ENCODE results near the gene ARHGEF28.

ARHGEF28 gene

GRCh38 chr5:73670731-73671130 is 44.7 kb downstream of the ARHGEF28 start:
- TF ChIP-seq SUZ12 (IDR thresholded peaks at IDR 0.05; ENCODE audit: extremely low read depth, insufficient read depth, insufficient read length) (no peak), YY1 (IDR thresholded peaks at IDR 0.05; ENCODE audit: insufficient read depth, insufficient read length) (no peak), ZNF274 (IDR thresholded peaks at IDR 0.05; ENCODE audit: low read depth, low read length) (no peak)
- no peaks in the 10 kb centered on the region for H3K27me3 ChIP-seq (ENCODE audit: insufficient read depth, insufficient read length)
- no peaks in the 10 kb centered on the region for H3K4me1 ChIP-seq (ENCODE audit: insufficient read depth, insufficient read length)
- DNase-seq (ENCODE audit: low read depth, low spot score) = no peak
- H3K36me3 ChIP-seq (ENCODE audit: insufficient read depth, insufficient read length, low read length) = no peaks in the 10 kb centered on the region
- H3K9me3 ChIP-seq (ENCODE audit: insufficient read depth, low read length) = no peaks in the 10 kb centered on the region
- no peak overlapping the region for H3K4me3 ChIP-seq (ENCODE audit: insufficient read length, low read depth)
- no peak overlapping the region for H3K9ac ChIP-seq (ENCODE audit: insufficient read length, low read depth)

GRCh38 chr5:73672132-73672531 is 46.1 kb downstream of the ARHGEF28 start:
- no peaks in the 10 kb centered on the region for H3K4me1 ChIP-seq (ENCODE audit: insufficient read depth, insufficient read length)
- no peak for DNase-seq (ENCODE audit: low read depth, low spot score)
- no peak for TF ChIP-seq YY1 (IDR thresholded peaks at IDR 0.05; ENCODE audit: insufficient read depth, insufficient read length)
- TF ChIP-seq ZNF274 (IDR thresholded peaks at IDR 0.05; ENCODE audit: low read depth, low read length) = no peak
- no peak for TF ChIP-seq SUZ12 (IDR thresholded peaks at IDR 0.05; ENCODE audit: extremely low read depth, insufficient read depth, insufficient read length)

DNA sequence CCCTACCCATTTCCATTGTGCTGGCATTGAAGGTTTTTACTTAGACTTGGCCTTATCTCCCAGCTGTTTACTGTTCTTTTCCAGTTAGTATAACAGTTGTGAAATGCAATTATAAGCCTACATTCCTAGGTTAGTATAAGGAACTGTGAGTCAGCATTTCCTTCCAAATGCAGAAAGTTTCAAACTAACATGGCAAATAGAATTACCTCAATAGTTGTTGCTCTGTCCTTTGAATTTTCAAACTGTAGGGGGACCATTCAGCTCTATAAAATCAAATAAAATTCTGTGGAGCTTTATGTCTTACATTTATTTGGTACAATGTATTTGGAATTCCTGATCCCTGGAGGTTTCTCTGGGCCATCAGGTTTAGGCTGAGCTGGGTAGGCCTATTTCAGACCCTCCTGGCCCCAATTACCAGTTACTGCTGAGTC is 47.2 kb downstream of the ARHGEF28 start:
- no peak overlapping the region for H3K4me3 ChIP-seq (ENCODE audit: insufficient read length, low read depth)
- H3K36me3 ChIP-seq (ENCODE audit: insufficient read depth, insufficient read length, low read length) = no peaks in the 10 kb centered on the region
- no peak for DNase-seq (ENCODE audit: low read depth, low spot score)
- H3K27me3 ChIP-seq (ENCODE audit: insufficient read depth, insufficient read length) = no peaks in the 10 kb centered on the region
- H3K9ac ChIP-seq (ENCODE audit: insufficient read length, low read depth) = no peak overlapping the region
- no peaks in the 10 kb centered on the region for H3K9me3 ChIP-seq (ENCODE audit: insufficient read depth, low read length)
- no peaks in the 10 kb centered on the region for H3K4me1 ChIP-seq (ENCODE audit: insufficient read depth, insufficient read length)
- TF ChIP-seq SUZ12 (IDR thresholded peaks at IDR 0.05; ENCODE audit: extremely low read depth, insufficient read depth, insufficient read length) = no peak
- no peak for TF ChIP-seq YY1 (IDR thresholded peaks at IDR 0.05; ENCODE audit: insufficient read depth, insufficient read length)
- no peak for TF ChIP-seq ZNF274 (IDR thresholded peaks at IDR 0.05; ENCODE audit: low read depth, low read length)

More at GRCh38 chr5:73672132-73672531, 46.1 kb downstream of the ARHGEF28 start:
- no peak overlapping the region for H3K9ac ChIP-seq (ENCODE audit: insufficient read length, low read depth)
- H3K36me3 ChIP-seq (ENCODE audit: insufficient read depth, insufficient read length, low read length) = no peaks in the 10 kb centered on the region
- H3K4me3 ChIP-seq (ENCODE audit: insufficient read length, low read depth) = no peak overlapping the region
- no peaks in the 10 kb centered on the region for H3K9me3 ChIP-seq (ENCODE audit: insufficient read depth, low read length)
- H3K27me3 ChIP-seq (ENCODE audit: insufficient read depth, insufficient read length) = no peaks in the 10 kb centered on the region

DNA sequence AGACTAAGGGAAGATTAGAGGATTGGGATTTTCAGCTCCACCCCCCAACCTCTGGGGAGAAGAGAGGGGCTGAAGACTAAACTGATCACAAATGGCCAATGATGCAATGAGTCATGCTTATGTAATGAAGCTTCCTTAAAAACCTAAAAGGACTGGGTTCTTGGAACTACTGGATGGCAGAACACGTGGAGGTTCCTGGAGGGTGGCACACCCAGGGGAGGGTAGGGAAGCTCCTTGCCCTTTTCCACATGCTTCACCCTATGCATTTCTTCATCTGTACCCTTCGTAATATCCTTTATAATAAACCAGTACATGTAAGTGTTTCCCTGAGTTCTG is 48.6 kb downstream of the ARHGEF28 start:
- no peaks in the 10 kb centered on the region for H3K4me1 ChIP-seq (ENCODE audit: insufficient read depth, insufficient read length)
- no peak overlapping the region for H3K4me3 ChIP-seq (ENCODE audit: insufficient read length, low read depth)
- no peak for DNase-seq (ENCODE audit: low read depth, low spot score)
- no peaks in the 10 kb centered on the region for H3K9me3 ChIP-seq (ENCODE audit: insufficient read depth, low read length)
- no peaks in the 10 kb centered on the region for H3K27me3 ChIP-seq (ENCODE audit: insufficient read depth, insufficient read length)
- H3K36me3 ChIP-seq (ENCODE audit: insufficient read depth, insufficient read length, low read length) = no peaks in the 10 kb centered on the region
- no peak overlapping the region for H3K9ac ChIP-seq (ENCODE audit: insufficient read length, low read depth)
- TF ChIP-seq SUZ12 (IDR thresholded peaks at IDR 0.05; ENCODE audit: extremely low read depth, insufficient read depth, insufficient read length) (no peak), ZNF274 (IDR thresholded peaks at IDR 0.05; ENCODE audit: low read depth, low read length) (no peak), YY1 (IDR thresholded peaks at IDR 0.05; ENCODE audit: insufficient read depth, insufficient read length) (no peak)

DNA sequence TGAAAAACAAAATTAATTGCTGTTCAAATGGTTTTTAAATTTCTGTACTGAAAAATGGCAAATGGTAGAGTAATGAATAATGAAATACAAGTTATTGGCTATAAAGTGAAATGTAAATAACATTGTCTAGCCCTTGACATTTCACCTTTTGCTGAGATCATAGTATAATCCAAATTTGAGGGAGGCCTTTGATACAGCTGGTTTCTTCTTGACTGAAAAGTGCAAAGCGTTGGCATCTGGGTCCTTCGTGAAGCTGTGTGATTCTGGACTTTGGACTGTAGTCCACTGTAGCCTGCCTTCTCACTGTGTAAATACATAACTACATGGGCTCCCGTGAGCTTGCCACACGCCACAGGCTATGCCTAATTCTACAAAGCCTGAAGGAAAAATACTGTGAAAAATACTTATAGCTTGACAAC is 52.3 kb downstream of the ARHGEF28 start:
- no peaks in the 10 kb centered on the region for H3K36me3 ChIP-seq (ENCODE audit: insufficient read depth, insufficient read length, low read length)
- no peak overlapping the region for H3K4me3 ChIP-seq (ENCODE audit: insufficient read length, low read depth)
- H3K27me3 ChIP-seq (ENCODE audit: insufficient read depth, insufficient read length) = no peaks in the 10 kb centered on the region
- no peaks in the 10 kb centered on the region for H3K4me1 ChIP-seq (ENCODE audit: insufficient read depth, insufficient read length)
- no peak for TF ChIP-seq YY1 (IDR thresholded peaks at IDR 0.05; ENCODE audit: insufficient read depth, insufficient read length)
- TF ChIP-seq SUZ12 (IDR thresholded peaks at IDR 0.05; ENCODE audit: extremely low read depth, insufficient read depth, insufficient read length) = no peak
- no peak for TF ChIP-seq ZNF274 (IDR thresholded peaks at IDR 0.05; ENCODE audit: low read depth, low read length)
- H3K9ac ChIP-seq (ENCODE audit: insufficient read length, low read depth) = no peak overlapping the region
- DNase-seq (ENCODE audit: low read depth, low spot score) = no peak
- H3K9me3 ChIP-seq (ENCODE audit: insufficient read depth, low read length) = no peaks in the 10 kb centered on the region

- DNase-seq (ENCODE audit: low read depth, low spot score) = no peak
- no peak overlapping the region for H3K9ac ChIP-seq (ENCODE audit: insufficient read length, low read depth)
- H3K4me1 ChIP-seq (ENCODE audit: insufficient read depth, insufficient read length) = no peaks in the 10 kb centered on the region
- H3K4me3 ChIP-seq (ENCODE audit: insufficient read length, low read depth) = no peak overlapping the region
- TF ChIP-seq SUZ12 (IDR thresholded peaks at IDR 0.05; ENCODE audit: extremely low read depth, insufficient read depth, insufficient read length) (no peak), ZNF274 (IDR thresholded peaks at IDR 0.05; ENCODE audit: low read depth, low read length) (no peak), YY1 (IDR thresholded peaks at IDR 0.05; ENCODE audit: insufficient read depth, insufficient read length) (no peak)
- no peaks in the 10 kb centered on the region for H3K36me3 ChIP-seq (ENCODE audit: insufficient read depth, insufficient read length, low read length)
- H3K9me3 ChIP-seq (ENCODE audit: insufficient read depth, low read length) = no peaks in the 10 kb centered on the region
- H3K27me3 ChIP-seq (ENCODE audit: insufficient read depth, insufficient read length) = no peaks in the 10 kb centered on the region
These were observed 52.8 kb downstream of the ARHGEF28 start for GRCh38 chr5:73678807-73679206.

- Histone ChIP-seq H3K27me3 (ENCODE audit: insufficient read depth, insufficient read length) (no peaks in the 10 kb centered on the region), H3K36me3 (ENCODE audit: insufficient read depth, insufficient read length, low read length) (no peaks in the 10 kb centered on the region), H3K9me3 (ENCODE audit: insufficient read depth, low read length) (no peaks in the 10 kb centered on the region), H3K4me3 (ENCODE audit: insufficient read length, low read depth) (no peak overlapping the region), H3K4me1 (ENCODE audit: insufficient read depth, insufficient read length) (no peaks in the 10 kb centered on the region), H3K9ac (ENCODE audit: insufficient read length, low read depth) (no peak overlapping the region)
- TF ChIP-seq ZNF274 (IDR thresholded peaks at IDR 0.05; ENCODE audit: low read depth, low read length) (no peak), SUZ12 (IDR thresholded peaks at IDR 0.05; ENCODE audit: extremely low read depth, insufficient read depth, insufficient read length) (no peak), YY1 (IDR thresholded peaks at IDR 0.05; ENCODE audit: insufficient read depth, insufficient read length) (no peak)
- no peak for DNase-seq (ENCODE audit: low read depth, low spot score)
These were observed 56.2 kb downstream of the ARHGEF28 start for GRCh38 chr5:73682176-73682575.
